Natural killer cell (primary cell): Measurements from ENCODE around the gene TGFBI. TPM values are rescaled to one million over a fixed set of nuclear protein-coding genes. Genes with fewer than 3 reads are reported as not detected.

Experiments used
- ATAC-seq, 3 donors: fragments of 150-1000 bp in 2 of 3; fragments of 200-7000 bp in 1 of 3; cut with Tn5 transposase; 1 replicate in 1 of 3; 2 replicates in 2 of 3; pipeline ENCODE4 v1.10.0; 2021; ENCODE audit warnings: mild to moderate bottlenecking in 2 of 3, moderate library complexity in 2 of 3
- DNase-seq, 2 donors: peaks; one replicate each; pipeline versions ENCODE4 v3.0.0 to v3.0.0-alpha.2; 2013 to 2021; ENCODE audit warnings: mixed read lengths in 1 of 2
- H3K27ac ChIP-seq: one replicate; pipeline ENCODE4 v1.5.1; 2013; ENCODE audit warnings: mild to moderate bottlenecking, low read length
- H3K27me3 ChIP-seq: one replicate; pipeline ENCODE4 v1.6.1; 2013; ENCODE audit warnings: low read length; ENCODE audit not compliant: control insufficient read depth, insufficient read depth
- H3K36me3 ChIP-seq: one replicate; pipeline ENCODE4 v1.6.1; 2013; ENCODE audit warnings: low read length; ENCODE audit not compliant: control insufficient read depth, insufficient read depth
- H3K4me1 ChIP-seq: one replicate; pipeline ENCODE4 v1.6.1; 2013; ENCODE audit warnings: low read length; ENCODE audit not compliant: control insufficient read depth, insufficient read depth
- H3K4me3 ChIP-seq: one replicate; pipeline ENCODE4 v1.5.1; 2013; ENCODE audit warnings: low read length
- H3K9me3 ChIP-seq: one replicate; pipeline ENCODE4 v1.6.1; 2013; ENCODE audit warnings: low read length; ENCODE audit not compliant: control insufficient read depth, insufficient read depth
- H3K27ac Mint-ChIP-seq, 2 donors: one replicate each; pipeline ENCODE4 v1.8.0; 2022; ENCODE audit warnings: mild to moderate bottlenecking in 2 of 2, mixed read lengths in 2 of 2, moderate library complexity in 1 of 2
- H3K27me3 Mint-ChIP-seq, 2 donors: one replicate each; pipeline ENCODE4 v1.8.0; 2022; ENCODE audit warnings: low read depth in 2 of 2, mixed read lengths in 2 of 2
- H3K36me3 Mint-ChIP-seq: one replicate; pipeline ENCODE4 v1.8.0; 2022; ENCODE audit warnings: mixed read lengths
- H3K4me1 Mint-ChIP-seq, 2 donors: one replicate each; pipeline ENCODE4 v1.8.0; 2022; ENCODE audit warnings: mixed read lengths in 2 of 2
- H3K4me3 Mint-ChIP-seq: one replicate; pipeline ENCODE4 v1.8.0; 2022; ENCODE audit warnings: mild to moderate bottlenecking, moderate library complexity, mixed read lengths
- H3K9me3 Mint-ChIP-seq, 2 donors: one replicate each; pipeline ENCODE4 v1.8.0; 2022; ENCODE audit warnings: mixed read lengths in 2 of 2
- CTCF ChIP-seq: fragments of 200-600 bp; IDR thresholded peaks from one replicate; pipeline ENCODE4 v1.8.0; 2022; ENCODE audit warnings: antibody characterized with exemption
- WGBS: methylation state at CpG from one replicate; pipeline ENCODE4 v1.1.7; 2013; ENCODE audit warnings: missing lambda C conversion rate; ENCODE audit not compliant: insufficient coverage; 5-methylcytosine and 5-hydroxymethylcytosine counted together
- intact Hi-C: fragments of 100-400 bp; cut with micrococcal nuclease; formaldehyde crosslinking; loops from one replicate; pipeline ENCODE4 v1.14.2; 2022
- total RNA-seq, 4 donors: library from RNA; stranded (reverse); fragments of 120-200 nt in 1 of 4; gene quantifications; one replicate each; pipeline versions ENCODE4 v1.2.3 to v1.2.4, GENCODE V29; 2013 to 2022

TGFBI gene
- total RNA-seq, 3 donors from 2014 or later (not counting 1 experiment from before 2014, with no cell fraction given) = 6.7 to 19.6 (median 18.5) TPM

- intact Hi-C loops = loop anchor here (10.0 kb wide), 1 partner anchor 106 kb away; no protein-coding TSS in a partner anchor
- Histone ChIP-seq H3K9me3 (no peaks in the 10 kb centered on the region), H3K36me3 (no peaks in the 10 kb centered on the region), H3K4me3 (peak overlapping the region; percentile 2), H3K27ac (no peak overlapping the region), H3K4me1 (peaks cover 16% of the 10 kb centered on the region), H3K27me3 (peaks cover 7% of the 10 kb centered on the region)
- H3K27me3 Mint-ChIP-seq = peaks cover 32 to 39% of the 10 kb centered on the region in 2 donors
- H3K9me3 Mint-ChIP-seq = no peaks in the 10 kb centered on the region
- DNase-seq (peak; percentile 47 to 69), ATAC-seq (peak; percentile 77 to 96 (median 92))
- TF ChIP-seq CTCF = no peak
- H3K27ac Mint-ChIP-seq = peak overlapping the region in 1 of 2 donors; percentile 59
- 45% methylated on average over 34 of the region's 34 CpGs for WGBS
- peak overlapping the region; percentile 67 for H3K4me3 Mint-ChIP-seq
- no peaks in the 10 kb centered on the region for H3K36me3 Mint-ChIP-seq
- H3K4me1 Mint-ChIP-seq = peaks cover 0 to 12% of the 10 kb centered on the region in 2 donors
Observed at GRCh38 chr5:136080483-136081216, 51.9 kb downstream of the TGFBI start.

GRCh38 chr5:136081217-136081591 is 52.4 kb downstream of the TGFBI start:
- Histone ChIP-seq H3K4me1 (peaks cover 16% of the 10 kb centered on the region), H3K27me3 (peaks cover 7% of the 10 kb centered on the region), H3K4me3 (no peak overlapping the region), H3K36me3 (no peaks in the 10 kb centered on the region), H3K9me3 (no peaks in the 10 kb centered on the region), H3K27ac (no peak overlapping the region)
- peaks cover 33 to 39% of the 10 kb centered on the region in 2 donors for H3K27me3 Mint-ChIP-seq
- WGBS = 92% methylated on average over 2 of the region's 2 CpGs
- H3K4me1 Mint-ChIP-seq = peaks cover 0 to 12% of the 10 kb centered on the region in 2 donors
- no peaks in the 10 kb centered on the region for H3K36me3 Mint-ChIP-seq
- DNase-seq (no peak), ATAC-seq (no peak)
- TF ChIP-seq CTCF = no peak
- intact Hi-C loops = loop anchor here (10.0 kb wide), 1 partner anchor 106 kb away; no protein-coding TSS in a partner anchor
- no peaks in the 10 kb centered on the region for H3K9me3 Mint-ChIP-seq
- H3K4me3 Mint-ChIP-seq = no peak overlapping the region
- H3K27ac Mint-ChIP-seq = no peak overlapping the region

- DNase-seq = peak; percentile 56 to 73
- WGBS = 25% methylated on average over 8 of the region's 8 CpGs
- intact Hi-C loops = loop anchor here (1.0 to 10.0 kb wide), 3 partner anchors 108 to 195 kb away; no protein-coding TSS in a partner anchor
- no peak overlapping the region for H3K4me3 Mint-ChIP-seq
- H3K9me3 Mint-ChIP-seq = no peaks in the 10 kb centered on the region
- H3K27ac Mint-ChIP-seq = no peak overlapping the region
- H3K4me1 Mint-ChIP-seq = peaks cover 0 to 12% of the 10 kb centered on the region in 2 donors
- TF ChIP-seq CTCF = peak; percentile 75
- Histone ChIP-seq H3K9me3 (no peaks in the 10 kb centered on the region), H3K27me3 (peaks cover 5% of the 10 kb centered on the region), H3K36me3 (no peaks in the 10 kb centered on the region), H3K27ac (no peak overlapping the region), H3K4me3 (no peak overlapping the region), H3K4me1 (peaks cover 16% of the 10 kb centered on the region)
- peaks cover 25 to 27% of the 10 kb centered on the region in 2 donors for H3K27me3 Mint-ChIP-seq
- ATAC-seq = peak; percentile 32 to 61 (median 48)
- H3K36me3 Mint-ChIP-seq = no peaks in the 10 kb centered on the region
Observed at GRCh38 chr5:136082390-136083193, 53.8 kb downstream of the TGFBI start.
